Ammon's horn (tissue), 1 donor: ENCODE results near the gene RAB11FIP3.
A peak's percentile ranks its signal among the peaks of the same experiment; 100 is the strongest.

Experiments
- DNase-seq: peaks from one replicate; pipeline ENCODE4 v3.0.0-alpha.2; 2016; ENCODE audit warnings: low spot score

RAB11FIP3 gene

GRCh38 chr16:518858-519257, 93.4 kb downstream of the RAB11FIP3 start:
- peak; percentile 70 for DNase-seq

DNA sequence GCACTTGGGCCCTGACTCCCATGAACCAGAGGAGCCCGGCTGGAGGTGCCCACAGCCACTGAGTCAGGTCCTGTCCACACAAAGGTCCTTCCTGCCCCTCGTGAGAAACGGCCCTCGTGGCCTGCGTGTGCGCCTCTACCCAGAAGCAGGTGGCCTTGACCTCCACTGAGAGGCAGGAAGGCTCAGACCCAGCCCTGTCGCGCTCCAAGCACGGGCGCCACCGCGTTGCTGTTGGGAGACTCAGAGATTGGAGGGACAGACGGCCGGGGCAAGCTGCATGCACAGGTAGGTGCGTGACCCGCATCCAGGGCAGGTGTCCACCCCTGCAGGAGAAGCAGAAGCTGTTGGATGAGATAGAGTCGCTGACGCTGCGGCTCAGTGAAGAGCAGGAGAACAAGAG, 94.0 kb downstream of the RAB11FIP3 start:
- DNase-seq: no peak

- DNase-seq: no peak
Measured at GRCh38 chr16:519841-520687, 94.6 kb downstream of the RAB11FIP3 start.

DNA sequence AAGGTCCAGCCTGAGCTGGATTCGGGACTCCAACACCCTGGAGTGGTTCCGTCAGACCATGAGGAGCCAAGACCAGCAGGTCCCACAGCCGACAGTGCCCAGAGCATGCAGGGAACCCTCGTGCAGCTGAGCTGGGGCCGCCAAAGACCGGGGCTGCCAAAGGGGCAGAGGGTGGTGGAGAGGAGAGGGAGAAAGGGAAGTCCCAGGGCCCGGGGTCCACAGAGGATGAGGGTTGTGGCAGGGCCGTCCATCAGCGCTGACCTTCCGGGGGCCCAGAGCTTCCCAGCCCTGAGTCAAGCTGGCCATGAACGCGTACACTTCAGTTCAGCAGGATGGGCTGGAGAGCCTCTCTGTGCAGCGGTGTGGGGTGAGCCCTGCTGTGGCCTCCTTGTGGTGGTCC, 95.4 kb downstream of the RAB11FIP3 start:
- no peak for DNase-seq

DNA sequence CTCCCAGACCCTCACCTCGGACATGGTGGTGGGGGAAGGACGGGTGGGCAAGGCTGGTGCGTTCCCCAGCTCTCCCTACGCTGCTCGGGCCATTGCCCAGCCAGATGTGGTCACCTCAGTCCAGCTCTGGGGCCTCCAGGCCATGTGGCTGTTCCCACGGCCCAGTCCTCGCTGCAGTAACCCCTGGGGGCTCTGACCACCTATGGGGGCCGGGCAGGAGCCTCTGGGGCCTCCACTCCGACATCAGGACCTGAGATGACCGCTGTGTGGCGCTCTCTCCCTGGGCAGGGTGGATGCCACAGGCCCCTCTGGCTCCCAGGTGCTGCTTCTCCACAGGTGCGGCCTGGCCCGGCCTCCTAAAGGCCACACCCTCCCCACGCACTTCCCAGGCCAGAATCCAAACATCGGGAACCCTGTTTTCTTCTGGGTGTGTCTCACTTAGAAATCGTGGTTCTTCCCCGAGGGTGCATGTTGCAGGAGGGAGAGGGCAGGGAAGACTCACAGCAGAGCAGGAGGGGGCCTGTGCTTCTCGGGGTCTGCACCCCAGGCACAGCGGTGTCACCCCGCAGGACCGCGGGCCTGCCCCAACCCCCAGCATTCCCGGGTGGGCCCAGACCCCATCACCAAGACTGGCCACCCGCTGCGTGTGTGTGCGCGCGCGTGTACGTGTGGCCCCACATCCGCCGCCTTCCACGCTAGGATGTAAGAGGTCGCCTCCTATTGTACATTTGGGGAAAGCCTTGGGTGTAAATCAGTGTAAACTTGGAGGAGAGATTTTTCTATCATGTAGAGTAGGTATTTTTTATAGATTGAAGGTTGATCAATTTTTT, 96.1 kb downstream of the RAB11FIP3 start:
- no peak for DNase-seq

DNA sequence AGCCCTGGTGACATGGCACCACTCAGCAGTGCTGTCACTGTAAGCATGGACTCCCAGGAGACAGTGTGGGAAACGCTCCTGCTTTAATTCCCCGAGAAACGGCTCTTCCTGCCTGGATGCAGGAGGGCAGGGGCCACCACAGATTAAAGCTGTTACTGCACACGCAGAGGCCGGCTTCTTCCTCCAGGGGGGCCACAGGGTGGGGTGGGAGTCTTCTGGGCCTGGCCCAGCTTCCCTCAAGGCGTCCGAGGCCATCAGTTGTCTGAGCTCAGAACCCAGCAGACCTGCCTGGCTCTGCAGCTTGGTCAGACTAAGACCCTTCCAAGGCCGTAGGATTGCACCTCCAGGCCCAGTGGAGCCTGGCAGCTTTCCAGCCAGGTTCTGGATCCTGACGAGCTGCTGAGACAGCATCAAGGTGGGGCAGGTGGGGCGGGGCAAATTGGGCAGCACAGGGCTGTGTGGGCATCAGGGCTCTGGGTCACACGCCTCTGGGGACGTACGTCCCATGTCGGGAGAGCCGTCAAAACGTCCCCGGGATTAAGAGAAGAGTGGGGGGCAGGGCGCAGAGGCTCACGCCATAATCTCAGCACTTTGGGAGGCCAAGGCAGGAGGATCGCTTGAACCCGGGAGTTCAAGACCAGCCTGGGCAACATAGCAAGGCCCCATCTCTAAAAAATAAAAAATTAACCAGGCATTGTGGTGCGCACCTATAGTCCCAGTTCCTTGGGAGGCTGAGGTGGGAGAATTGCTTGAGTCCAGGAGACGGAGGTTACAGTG, 97.1 kb downstream of the RAB11FIP3 start:
- DNase-seq: no peak

- DNase-seq: no peak
Measured at GRCh38 chr16:523097-523741, 97.8 kb downstream of the RAB11FIP3 start.

- no peak for DNase-seq
Measured at GRCh38 chr16:524274-525040, 99.0 kb downstream of the RAB11FIP3 start.

- DNase-seq: no peak
Measured at GRCh38 chr16:525123-525519, 99.7 kb downstream of the RAB11FIP3 start.

- DNase-seq: no peak
Measured at GRCh38 chr16:525520-526180, 100.2 kb downstream of the RAB11FIP3 start.

GRCh38 chr16:526181-527014, 100.9 kb downstream of the RAB11FIP3 start:
- no peak for DNase-seq

GRCh38 chr16:527015-527903, 101.8 kb downstream of the RAB11FIP3 start, which contains the start of gene CAPN15:
Gene CAPN15, plus strand, starts transcription at chr16:527712. Its CDS starts 19,127 bp downstream, at chr16:546839.
- DNase-seq: peak; percentile 86

GRCh38 chr16:528111-529011, 102.9 kb downstream of the RAB11FIP3 start:
- no peak for DNase-seq

- DNase-seq: no peak
Measured at GRCh38 chr16:529012-529575, 103.6 kb downstream of the RAB11FIP3 start.

- no peak for DNase-seq
Measured at GRCh38 chr16:530111-530817, 104.8 kb downstream of the RAB11FIP3 start.

GRCh38 chr16:531494-532125, 106.2 kb downstream of the RAB11FIP3 start:
- DNase-seq: no peak
